H1 (cell line): Measurements from ENCODE around the gene ESPNL. TPM values are rescaled to one million over a fixed set of nuclear protein-coding genes. Genes with fewer than 3 reads are reported as not detected.

Experiments
- CTCF ChIA-PET: fragments of 300-600 bp; sonication (Branson Sonifier 250); formaldehyde crosslinking; loops from one replicate; lab custom pipeline; 2021; ENCODE audit not compliant: partially characterized antibody; lab: Charles Lee
- POLR2A ChIA-PET: fragments of 300-600 bp; sonication (Branson Sonifier 250); formaldehyde crosslinking; loops from one replicate; lab custom pipeline; 2021; ENCODE audit warnings: inconsistent platforms; ENCODE audit not compliant: partially characterized antibody; lab: Charles Lee
- DNase-seq, 2 experiments: peaks; one replicate each; pipeline versions ENCODE4 v3.0.0 to v3.0.0-alpha.2; 2010 to 2022; ENCODE audit warnings: low spot score in 2 of 2, low read depth in 1 of 2, mixed read lengths in 1 of 2
- FAIRE-seq: peaks from 2 replicates; lab custom pipeline; 2011; peaks lifted over from hg19 to GRCh38; lab: Jason Lieb, UNC
- H2AFZ ChIP-seq: 2 replicates; pipeline ENCODE4 v1.8.1; 2012; ENCODE audit warnings: low read length, inconsistent platforms
- H2AK5ac ChIP-seq: 2 replicates; pipeline ENCODE4 v1.6.1; 2013; ENCODE audit warnings: low read depth, low read length
- H2BK120ac ChIP-seq: replicated peaks from 2 replicates; pipeline ENCODE3; 2013; ENCODE audit warnings: low read depth, low read length, inconsistent platforms
- H2BK12ac ChIP-seq: 2 replicates; pipeline ENCODE4 v1.6.1; 2013; ENCODE audit warnings: low read depth, low read length
- H2BK15ac ChIP-seq: 2 replicates; pipeline ENCODE4 v1.6.1; 2013; ENCODE audit warnings: low read length
- H2BK20ac ChIP-seq: 2 replicates; pipeline ENCODE4 v1.6.1; 2013; ENCODE audit warnings: low read length
- H2BK5ac ChIP-seq: 2 replicates; pipeline ENCODE4 v1.6.1; 2013; ENCODE audit warnings: low read depth, low read length
- H3K14ac ChIP-seq: 2 replicates; pipeline ENCODE4 v1.6.1; 2013; ENCODE audit warnings: inconsistent platforms; ENCODE audit not compliant: insufficient read length
- H3K18ac ChIP-seq: 2 replicates; pipeline ENCODE4 v1.6.1; 2013; ENCODE audit warnings: low read length; ENCODE audit errors: extremely low read depth
- H3K23ac ChIP-seq: 2 replicates; pipeline ENCODE4 v1.6.1; 2013; ENCODE audit warnings: inconsistent platforms; ENCODE audit not compliant: insufficient read length
- H3K23me2 ChIP-seq: 2 replicates; pipeline ENCODE4 v1.6.1; 2013; ENCODE audit warnings: low read depth, low read length
- H3K27ac ChIP-seq: 2 replicates; pipeline ENCODE4 v1.6.1; 2011; ENCODE audit warnings: low read depth, low read length, inconsistent platforms
- H3K27me3 ChIP-seq, 4 experiments: replicated peaks in 1 of 4; 1 replicate in 1 of 4; 2 replicates in 3 of 4; pipeline versions ENCODE4 v1.6.1 to v1.8.1; 2011 to 2013; ENCODE audit warnings: low read length in 3 of 4, mild to moderate bottlenecking in 3 of 4, inconsistent platforms in 2 of 4, mixed read lengths in 2 of 4, moderate library complexity in 1 of 4; ENCODE audit not compliant: control insufficient read depth in 3 of 4, insufficient read depth in 3 of 4; ENCODE audit errors: extremely low read depth in 1 of 4
- H3K36me3 ChIP-seq, 4 experiments: 2 replicates each; pipeline versions ENCODE4 v1.6.1 to v1.8.1; 2011 to 2013; ENCODE audit warnings: mild to moderate bottlenecking in 4 of 4, low read length in 3 of 4, moderate library complexity in 2 of 4, control low read depth in 1 of 4, inconsistent platforms in 1 of 4; ENCODE audit not compliant: insufficient read depth in 4 of 4, control insufficient read depth in 2 of 4
- H3K4ac ChIP-seq: replicated peaks from 2 replicates; pipeline ENCODE3; 2013; ENCODE audit warnings: low read length, low read depth, mixed read lengths, inconsistent platforms; ENCODE audit not compliant: insufficient read length
- H3K4me1 ChIP-seq, 4 experiments: replicated peaks in 1 of 4; 1 replicate in 1 of 4; 2 replicates in 3 of 4; pipeline versions ENCODE4 v1.6.1 to v1.8.1; 2011 to 2013; ENCODE audit warnings: low read length in 3 of 4, inconsistent platforms in 2 of 4, mixed read lengths in 1 of 4; ENCODE audit not compliant: insufficient read depth in 4 of 4, control insufficient read depth in 3 of 4
- H3K4me2 ChIP-seq, 2 experiments: 2 replicates each; pipeline versions ENCODE4 v1.6.1 to v1.8.1; 2011 to 2013; ENCODE audit warnings: low read depth in 2 of 2, low read length in 2 of 2, control low read depth in 1 of 2, inconsistent platforms in 1 of 2, mild to moderate bottlenecking in 1 of 2; ENCODE audit not compliant: insufficient read depth in 1 of 2
- H3K4me3 ChIP-seq, 4 experiments: fragments of 200-600, 300-600 bp in 1 of 4; sonication (generic), shearing (Covaris generic), sonication (Bioruptor Twin) in 1 of 4; 2 replicates each; pipeline versions ENCODE4 v1.5.1 to v1.8.1; 2011 to 2016; ENCODE audit warnings: low read length in 4 of 4, low read depth in 3 of 4, control low read depth in 2 of 4, inconsistent platforms in 2 of 4, mild to moderate bottlenecking in 2 of 4, mixed read lengths in 1 of 4, moderate library complexity in 1 of 4; ENCODE audit not compliant: insufficient read depth in 2 of 4; ENCODE audit errors: extremely low read depth in 1 of 4
- H3K56ac ChIP-seq: replicated peaks from 2 replicates; pipeline ENCODE3; 2013; ENCODE audit warnings: low read depth, mild to moderate bottlenecking, mixed read lengths, low read length, inconsistent platforms; ENCODE audit not compliant: insufficient read length
- H3K79me1 ChIP-seq: 2 replicates; pipeline ENCODE4 v1.6.1; 2013; ENCODE audit warnings: low read depth, low read length, control low read depth
- H3K79me2 ChIP-seq, 2 experiments: 2 replicates each; pipeline versions ENCODE4 v1.6.1 to v1.8.1; 2012 to 2013; ENCODE audit warnings: low read length in 2 of 2, mild to moderate bottlenecking in 2 of 2, inconsistent platforms in 1 of 2; ENCODE audit not compliant: insufficient read depth in 2 of 2, control insufficient read depth in 1 of 2
- H3K9ac ChIP-seq, 4 experiments: replicated peaks in 1 of 4; 1 replicate in 1 of 4; 2 replicates in 3 of 4; pipeline versions ENCODE4 v1.6.1 to v1.8.1; 2011 to 2013; ENCODE audit warnings: low read depth in 3 of 4, low read length in 3 of 4, control low read depth in 2 of 4, mild to moderate bottlenecking in 2 of 4, moderate library complexity in 2 of 4, inconsistent platforms in 1 of 4; ENCODE audit errors: extremely low read depth in 1 of 4
- H3K9me3 ChIP-seq, 2 experiments: 2 replicates each; pipeline versions ENCODE4 v1.6.1 to v1.8.1; 2012 to 2013; ENCODE audit warnings: mild to moderate bottlenecking in 2 of 2, moderate library complexity in 2 of 2, control low read depth in 1 of 2, inconsistent platforms in 1 of 2, low read depth in 1 of 2, low read length in 1 of 2, mixed read lengths in 1 of 2; ENCODE audit not compliant: insufficient read depth in 2 of 2
- H4K20me1 ChIP-seq, 2 experiments: replicated peaks in 1 of 2; 2 replicates each; pipeline versions ENCODE3 to v1.8.1; 2011 to 2013; ENCODE audit warnings: inconsistent platforms in 2 of 2, low read length in 2 of 2, mild to moderate bottlenecking in 1 of 2; ENCODE audit not compliant: insufficient read depth in 2 of 2, control insufficient read depth in 1 of 2
- H4K5ac ChIP-seq: 2 replicates; pipeline ENCODE4 v1.6.1; 2013; ENCODE audit warnings: low read length, low read depth, mixed read lengths, inconsistent platforms; ENCODE audit not compliant: insufficient read length
- H4K8ac ChIP-seq: 2 replicates; pipeline ENCODE4 v1.8.0; 2013; ENCODE audit warnings: mild to moderate bottlenecking, moderate library complexity, low read length, inconsistent platforms; ENCODE audit not compliant: insufficient read depth; ENCODE audit errors: extremely low read depth
- H4K91ac ChIP-seq: replicated peaks from 2 replicates; pipeline ENCODE3; 2013; ENCODE audit warnings: low read length, mixed read lengths, inconsistent platforms; ENCODE audit not compliant: insufficient read length
- EGR1 ChIP-seq: IDR thresholded peaks from 2 replicates; pipeline ENCODE4 v1.6.1; 2011; ENCODE audit warnings: low read depth, low read length, borderline replicate concordance
- KDM1A ChIP-seq: fragments of 200-600, 300-600 bp; sonication (generic); IDR thresholded peaks from 2 replicates; pipeline ENCODE4 v1.7.1; 2016; ENCODE audit warnings: mild to moderate bottlenecking, low read length, borderline replicate concordance
- TCF12 ChIP-seq: IDR thresholded peaks from 2 replicates; pipeline ENCODE4 v1.6.1; 2011; ENCODE audit warnings: low read depth, mild to moderate bottlenecking, low read length
- WGBS, 2 experiments: shearing (Covaris generic) in 1 of 2; methylation state at CpG; one replicate each; pipeline versions ENCODE4 v1.1.6 to v1.1.7; 2013 to 2015; ENCODE audit warnings: low lambda C conversion rate in 2 of 2, mixed read lengths in 2 of 2, inconsistent platforms in 1 of 2, low coverage in 1 of 2, missing lambda C conversion rate in 1 of 2; ENCODE audit not compliant: insufficient replicate concordance in 2 of 2, insufficient coverage in 1 of 2, insufficient read length in 1 of 2; ENCODE audit errors: extremely low coverage in 1 of 2, missing lambda C conversion rate in 1 of 2; 5-methylcytosine and 5-hydroxymethylcytosine counted together
- polyA plus RNA-seq, 7 experiments: library from polyadenylated mRNA; depleted of rRNA in 3 of 7; stranded (reverse) in 5 of 7; unstranded in 2 of 7; fragments of >200 nt in 5 of 7; fragments of 200-250 nt in 2 of 7; gene quantifications; 1 replicate in 5 of 7; 2 replicates in 1 of 7; 4 replicates in 1 of 7; pipeline versions ENCODE4 v1.2.1 to v1.2.3, GENCODE V29; 2011 to 2013; ENCODE audit warnings: missing spikeins in 2 of 7, mixed read lengths in 2 of 7
- total RNA-seq: library from RNA; stranded (reverse); fragmentation: NEBNext Ultra II Directional; extraction: Animal tissue kit (Norgen Biotek cat#: 25700); gene quantifications from 2 replicates; pipeline ENCODE4 v1.2.1, GENCODE V29; 2021

Gene ESPNL
- total and polyA plus RNA-seq, 2 of the 8 experiments (the other 6 are each of a cell fraction or from before 2014, with no cell fraction given): 0.68 to 1.3 TPM

DNA sequence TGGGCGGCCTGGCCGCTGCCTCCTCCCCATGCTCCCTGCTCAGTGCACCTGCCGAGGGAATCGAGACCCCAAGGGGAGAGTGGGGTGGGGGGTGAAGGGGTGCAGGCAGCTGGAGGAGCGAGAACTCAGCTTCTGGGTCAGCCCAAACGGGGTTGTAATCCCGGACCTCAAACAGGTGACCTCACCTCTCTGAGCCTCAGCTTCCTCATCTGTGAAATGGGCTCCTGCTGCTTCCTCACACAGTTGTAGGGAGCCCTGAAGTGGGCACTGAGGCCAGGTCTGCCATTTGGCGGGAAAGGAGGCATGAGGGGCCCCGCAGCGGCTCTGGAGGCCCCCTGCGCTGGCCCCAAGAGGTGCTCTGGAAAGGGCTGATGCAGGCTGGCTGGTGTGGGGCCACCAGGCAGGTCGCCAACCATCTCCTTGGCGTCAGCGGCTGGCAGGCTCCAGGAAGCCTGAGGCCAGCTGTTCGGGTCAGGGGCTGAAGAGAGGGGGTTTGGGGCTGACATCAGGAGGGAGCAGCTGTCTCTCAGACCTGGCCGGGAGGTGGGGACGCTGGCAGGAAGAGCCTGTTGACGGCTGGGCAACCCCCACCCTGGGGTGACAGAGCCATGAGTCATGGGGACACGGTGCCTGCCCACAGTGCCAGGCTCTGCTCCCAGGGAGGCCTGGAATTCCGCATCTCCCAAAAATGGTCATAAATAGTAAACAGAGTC, 43.3 kb downstream of the ESPNL start:
- Histone ChIP-seq H3K4me3 (no peak overlapping the region), H3K9ac (no peak overlapping the region), H3K36me3 (no peaks in the 10 kb centered on the region; a peak in 1 of 8 replicates), H2AFZ (no peak overlapping the region), H3K79me2 (no peaks in the 10 kb centered on the region), H3K18ac (no peak overlapping the region), H3K23me2 (no peaks in the 10 kb centered on the region), H2BK5ac (no peak overlapping the region), H3K79me1 (no peaks in the 10 kb centered on the region), H3K4me1 (no peaks in the 10 kb centered on the region), H3K4me2 (no peak overlapping the region), H4K91ac (no peak overlapping the region), H3K23ac (no peak overlapping the region), H3K56ac (no peak overlapping the region), H2BK15ac (no peak overlapping the region), H2BK12ac (no peak overlapping the region), H4K20me1 (no peaks in the 10 kb centered on the region), H2AK5ac (no peak overlapping the region), H3K14ac (no peak overlapping the region), H2BK20ac (no peak overlapping the region), H3K27ac (no peak overlapping the region), H2BK120ac (no peak overlapping the region), H3K9me3 (no peaks in the 10 kb centered on the region), H4K5ac (no peak overlapping the region), H4K8ac (no peak overlapping the region; the same call in 1 of the 2 replicates), H3K4ac (no peak overlapping the region), H3K27me3 (no peaks in the 10 kb centered on the region)
- CTCF ChIA-PET: interaction anchor here (0.9 to 7.1 kb wide), 5 partner anchors 9 to 120 kb away, joined by 3 to 72 read pairs (median 4); no protein-coding TSS in a partner anchor
- WGBS, 2 experiments: 92% methylated on average over 19 of the region's 20 CpGs; no CpG with 5 or more reads in 1 of the 2 experiments
- no peak for TF ChIP-seq EGR1
- TF ChIP-seq TCF12: no peak
- peak; percentile 56; the same call in 1 of the 2 replicates for TF ChIP-seq KDM1A
- no peak for DNase-seq
- POLR2A ChIA-PET: no interaction called here
- no peak for FAIRE-seq
